Measurements from ENCODE around the gene RTP5. TPM values are rescaled to one million over a fixed set of nuclear protein-coding genes. Genes with fewer than 3 reads are reported as not detected.
"Not testable (repeated sequence)": the region's sequence is repeated elsewhere in the genome, so short reads cannot be mapped to it uniquely, and the experiment has no call there.

Gene RTP5
- total and polyA plus RNA-seq, 2 of the 8 experiments (the other 6 are each of a cell fraction or from before 2014, with no cell fraction given) = not detected

GRCh38 chr2:241921631-241922030, 52.1 kb downstream of the RTP5 start:
- H4K91ac ChIP-seq (replicated peaks; ENCODE audit: insufficient read length, low read length); H3K36me3 ChIP-seq (ENCODE audit: control insufficient read depth in 2 of 4, insufficient read depth in 4 of 4, low read length in 3 of 4); H3K14ac ChIP-seq (ENCODE audit: insufficient read length); H2BK20ac ChIP-seq (ENCODE audit: low read length); H2BK12ac ChIP-seq (ENCODE audit: low read depth, low read length); POLR2A ChIA-PET (ENCODE audit: partially characterized antibody); FAIRE-seq; H3K79me2 ChIP-seq (ENCODE audit: control insufficient read depth in 1 of 2, insufficient read depth in 2 of 2, low read length in 2 of 2); H3K23me2 ChIP-seq (ENCODE audit: low read depth, low read length); H2AFZ ChIP-seq (ENCODE audit: low read length); H4K8ac ChIP-seq (ENCODE audit: extremely low read depth, insufficient read depth, low read length); H3K4me2 ChIP-seq (ENCODE audit: insufficient read depth in 1 of 2, low read depth in 2 of 2, low read length in 2 of 2); CTCF ChIA-PET (ENCODE audit: partially characterized antibody); H4K5ac ChIP-seq (ENCODE audit: insufficient read length, low read depth, low read length); H3K9me3 ChIP-seq (ENCODE audit: insufficient read depth in 2 of 2, low read depth in 1 of 2, low read length in 1 of 2); H4K20me1 ChIP-seq (replicated peaks in 1 of 2; ENCODE audit: control insufficient read depth in 1 of 2, insufficient read depth in 2 of 2, low read length in 2 of 2); H3K23ac ChIP-seq (ENCODE audit: insufficient read length); H3K4me1 ChIP-seq (replicated peaks in 1 of 4; ENCODE audit: control insufficient read depth in 3 of 4, insufficient read depth in 4 of 4, low read length in 3 of 4); H3K56ac ChIP-seq (replicated peaks; ENCODE audit: insufficient read length, low read depth, low read length); H3K79me1 ChIP-seq (ENCODE audit: low read depth, low read length); H3K27ac ChIP-seq (ENCODE audit: low read depth, low read length); H3K4ac ChIP-seq (replicated peaks; ENCODE audit: insufficient read length, low read depth, low read length); H3K9ac ChIP-seq (replicated peaks in 1 of 4; ENCODE audit: extremely low read depth in 1 of 4, low read depth in 3 of 4, low read length in 3 of 4); H3K4me3 ChIP-seq (ENCODE audit: extremely low read depth in 1 of 4, insufficient read depth in 2 of 4, low read depth in 3 of 4, low read length in 4 of 4); H2BK15ac ChIP-seq (ENCODE audit: low read length); H3K18ac ChIP-seq (ENCODE audit: extremely low read depth, low read length); H2BK5ac ChIP-seq (ENCODE audit: low read depth, low read length); H2BK120ac ChIP-seq (replicated peaks; ENCODE audit: low read depth, low read length); DNase-seq (ENCODE audit: low read depth in 1 of 2, low spot score in 2 of 2); H3K27me3 ChIP-seq (replicated peaks in 1 of 4; ENCODE audit: control insufficient read depth in 3 of 4, extremely low read depth in 1 of 4, insufficient read depth in 3 of 4, low read length in 3 of 4); H2AK5ac ChIP-seq (ENCODE audit: low read depth, low read length): not testable (repeated sequence)
- WGBS, 2 experiments (ENCODE audit: extremely low coverage in 1 of 2, insufficient coverage in 1 of 2, insufficient read length in 1 of 2, insufficient replicate concordance in 2 of 2, low coverage in 1 of 2, low lambda C conversion rate in 2 of 2, missing lambda C conversion rate in 1 of 2) = 87% methylated on average over 8 of the region's 9 CpGs; no CpG with 5 or more reads in 1 of the 2 experiments
